HG02870 (cell line): ENCODE results near the gene CCDC33.
"Not testable (repeated sequence)": the region's sequence is repeated elsewhere in the genome, so short reads cannot be mapped to it uniquely, and the experiment has no call there.

ENCODE experiments used
- ATAC-seq: cut with Tn5 transposase; IDR thresholded peaks from one replicate; pipeline ENCODE4 v1.9.1; 2021; ENCODE audit warnings: mild to moderate bottlenecking, moderate library complexity; ENCODE audit not compliant: unreplicated experiment

CCDC33 gene

GRCh38 chr15:74352393-74352910 lies 116.3 kb downstream of the CCDC33 start:
- ATAC-seq: no peak

GRCh38 chr15:74353992-74354391 lies 117.9 kb downstream of the CCDC33 start:
- not testable (repeated sequence) for ATAC-seq

GRCh38 chr15:74356050-74356449 lies 119.9 kb downstream of the CCDC33 start:
- ATAC-seq: not testable (repeated sequence)

GRCh38 chr15:74357514-74357913 lies 121.4 kb downstream of the CCDC33 start:
- not testable (repeated sequence) for ATAC-seq

- not testable (repeated sequence) for ATAC-seq
Observed at GRCh38 chr15:74359376-74359775, 123.2 kb downstream of the CCDC33 start.

DNA sequence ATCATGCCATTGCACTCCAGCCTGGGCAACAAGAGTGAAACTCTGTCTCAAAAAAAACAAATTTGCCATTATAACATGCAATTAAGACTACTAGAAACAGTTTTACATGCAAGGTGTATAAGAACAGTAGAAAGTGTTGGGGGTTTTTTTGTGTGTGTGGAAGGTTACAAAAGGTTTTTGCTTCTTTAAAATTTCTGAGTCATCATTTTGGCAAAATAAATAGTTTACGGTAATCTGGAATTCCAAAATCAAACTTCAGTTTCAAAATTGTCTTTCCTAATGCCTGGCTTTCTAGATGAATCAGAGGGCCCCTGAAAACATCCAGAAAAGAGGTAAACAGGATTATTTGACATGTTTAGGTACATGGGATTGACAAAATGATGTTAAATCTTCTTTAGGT lies 124.7 kb downstream of the CCDC33 start:
- not testable (repeated sequence) for ATAC-seq

GRCh38 chr15:74362482-74362881 lies 126.4 kb downstream of the CCDC33 start:
- ATAC-seq: no peak

- no peak for ATAC-seq
Observed at GRCh38 chr15:74364936-74365597, 128.9 kb downstream of the CCDC33 start.

DNA sequence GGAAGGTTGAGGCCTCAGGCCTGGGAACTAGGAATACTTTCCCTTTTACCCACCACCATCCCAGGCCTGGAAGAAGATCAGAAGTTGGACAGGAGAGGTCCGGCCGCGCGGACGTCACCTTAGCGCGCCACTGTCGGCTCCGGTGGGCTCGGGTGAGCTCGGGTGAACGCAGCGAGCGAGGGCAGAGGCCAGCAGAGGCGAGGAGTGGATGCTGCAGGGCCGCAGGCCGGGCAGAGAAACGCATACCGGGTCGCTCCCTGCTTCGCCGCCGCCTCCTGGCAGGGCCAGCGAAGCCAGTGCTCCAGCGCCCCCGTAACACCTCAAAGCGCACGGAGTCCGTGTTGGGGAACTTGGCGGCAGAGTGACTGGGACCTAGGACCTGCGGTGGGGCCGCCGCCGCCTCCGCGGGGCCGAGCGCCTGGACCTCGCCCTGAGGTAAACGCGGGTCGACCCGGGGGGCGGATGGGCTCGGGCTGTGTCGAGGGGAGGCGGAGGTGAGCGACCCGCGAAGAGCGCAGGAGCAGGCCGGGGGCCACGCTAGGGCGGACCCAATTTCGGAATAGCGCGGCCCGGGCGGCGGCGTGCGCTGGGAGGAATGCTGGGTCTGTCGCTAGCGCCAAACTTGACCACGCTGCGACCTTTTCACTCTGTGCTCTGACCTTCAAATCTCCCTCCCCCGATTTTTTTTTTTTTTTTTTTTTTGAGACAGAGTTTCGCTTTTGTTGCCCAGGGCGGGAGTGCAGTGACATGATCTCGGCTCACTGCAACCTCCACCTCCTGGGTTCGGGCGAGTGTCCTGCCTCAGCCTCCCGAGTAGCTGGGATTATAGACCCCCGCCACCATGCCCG lies 129.7 kb downstream of the CCDC33 start:
- ATAC-seq: no peak

GRCh38 chr15:74367296-74367854 lies 131.2 kb downstream of the CCDC33 start, which contains the start of gene CYP11A1:
CYP11A1 (minus strand) TSS chr15:74367646; CDS start chr15:74367585, 61 bp downstream.
- ATAC-seq: no peak

GRCh38 chr15:74368121-74368520 lies 132.0 kb downstream of the CCDC33 start:
- ATAC-seq: no peak

GRCh38 chr15:74369084-74369745 lies 133.1 kb downstream of the CCDC33 start:
- ATAC-seq: no peak

GRCh38 chr15:74369756-74370155 lies 133.6 kb downstream of the CCDC33 start:
- no peak for ATAC-seq

DNA sequence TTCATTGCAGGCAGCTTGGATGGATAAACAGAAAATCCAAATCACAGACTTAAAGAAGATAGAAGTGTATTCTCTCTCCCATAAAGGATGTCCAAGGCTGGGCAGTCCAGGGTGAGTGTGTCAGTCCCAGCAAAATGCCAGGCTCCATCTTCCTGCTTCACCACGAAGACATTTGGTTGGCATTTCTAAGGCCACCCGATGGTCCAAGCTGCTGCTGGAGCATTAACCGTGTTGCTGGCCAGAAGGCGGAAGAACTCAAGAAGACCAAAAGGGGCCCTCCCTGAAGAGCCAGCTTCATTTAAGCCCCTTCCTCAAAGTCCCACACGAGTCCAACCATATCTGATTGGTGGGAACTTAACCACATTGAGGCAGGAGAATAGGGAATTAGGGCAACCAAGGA lies 134.3 kb downstream of the CCDC33 start:
- no peak for ATAC-seq

DNA sequence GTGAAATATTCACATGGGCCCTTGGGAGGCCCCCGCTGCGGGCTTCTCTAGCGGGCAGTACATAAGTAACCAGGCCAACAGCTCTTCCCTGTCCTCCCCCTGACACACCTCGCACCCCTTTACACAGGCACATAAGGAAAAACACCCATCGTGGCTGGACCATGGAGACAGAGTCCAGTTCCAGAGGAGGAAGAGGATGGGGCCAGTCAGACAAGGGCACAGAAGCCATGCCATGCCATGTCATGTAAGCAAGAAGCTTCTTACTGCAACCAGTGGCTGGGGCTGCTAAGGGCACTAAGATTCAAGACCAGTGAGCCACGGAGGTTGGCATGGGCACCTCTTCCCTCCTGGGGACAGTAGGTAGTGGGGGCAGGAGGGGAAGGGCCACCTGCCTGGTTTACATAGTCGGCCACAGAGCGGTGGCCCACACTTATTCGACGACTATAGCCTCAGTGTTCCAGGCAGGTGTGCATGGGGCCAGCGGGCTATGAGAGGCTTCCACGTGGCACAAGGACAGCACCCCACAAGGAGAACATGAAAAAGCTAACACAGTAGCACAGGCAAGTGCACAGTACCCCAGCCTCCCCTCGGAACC lies 137.0 kb downstream of the CCDC33 start:
- no peak for ATAC-seq

- ATAC-seq: peak; percentile 72
Observed at GRCh38 chr15:74373731-74374647, 137.9 kb downstream of the CCDC33 start.

DNA sequence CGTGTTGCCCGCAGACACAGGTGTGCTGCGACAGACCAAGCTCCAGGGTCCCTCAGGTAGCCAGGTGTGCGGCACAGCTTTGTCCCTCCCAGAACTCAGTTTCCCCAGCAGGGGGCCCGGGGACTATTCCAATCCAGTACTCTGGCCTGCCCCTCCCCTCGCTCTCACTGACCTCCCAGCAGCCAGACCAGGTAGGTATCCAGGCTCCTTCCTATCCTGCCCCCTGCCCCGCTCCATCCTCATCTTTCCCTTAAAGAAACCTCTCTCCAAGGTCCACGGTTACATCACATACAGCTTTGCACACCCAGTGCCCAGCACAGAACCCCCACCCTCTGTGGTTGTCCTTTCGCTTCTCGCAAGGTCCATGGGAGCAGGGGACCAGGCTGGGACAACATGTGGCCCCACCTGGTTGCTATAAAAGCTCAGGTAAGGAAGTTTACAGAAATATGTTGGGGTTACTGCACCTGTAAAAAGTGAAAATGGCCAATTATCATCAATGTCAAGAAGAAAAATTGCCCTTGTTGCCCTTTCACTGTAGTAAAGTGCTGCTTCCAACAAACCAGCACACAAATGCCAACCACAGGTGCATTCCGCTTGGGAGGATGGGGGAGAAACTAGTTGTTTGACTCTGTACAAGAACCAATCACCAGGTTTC lies 138.6 kb downstream of the CCDC33 start:
- ATAC-seq: no peak

DNA sequence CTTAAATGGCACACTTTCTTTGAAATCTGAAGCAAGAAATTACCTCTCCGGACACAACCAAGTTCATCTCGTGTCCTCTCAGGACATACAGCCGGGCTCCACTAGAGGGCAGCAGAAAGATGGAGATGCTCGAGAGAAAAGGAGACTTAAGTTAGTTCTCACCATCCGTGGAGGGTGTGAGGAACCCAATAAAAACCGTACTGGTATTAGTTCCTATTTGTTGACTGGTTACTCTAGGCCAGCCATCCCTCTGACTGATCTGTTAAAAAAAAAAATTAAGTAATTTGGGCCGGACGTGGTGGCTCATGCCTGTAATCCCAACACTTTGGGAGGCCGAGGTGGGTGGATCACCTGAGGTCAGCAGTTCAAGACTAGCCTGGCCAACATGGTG lies 139.2 kb downstream of the CCDC33 start:
- ATAC-seq: no peak

GRCh38 chr15:74376226-74376625 lies 140.1 kb downstream of the CCDC33 start:
- no peak for ATAC-seq
